HL-60/S4 (cell line): ENCODE results near the gene HK1.
"Not testable (repeated sequence)": the region's sequence is repeated elsewhere in the genome, so short reads cannot be mapped to it uniquely, and the experiment has no call there.

ENCODE experiments used
- in situ Hi-C: fragments of 300-500 bp; cut with MboI; formaldehyde crosslinking; loops from 2 replicates; pipeline ENCODE4 v1.14.3; 2022; ENCODE audit warnings: low sequenced_read_pairs

Gene HK1

DNA sequence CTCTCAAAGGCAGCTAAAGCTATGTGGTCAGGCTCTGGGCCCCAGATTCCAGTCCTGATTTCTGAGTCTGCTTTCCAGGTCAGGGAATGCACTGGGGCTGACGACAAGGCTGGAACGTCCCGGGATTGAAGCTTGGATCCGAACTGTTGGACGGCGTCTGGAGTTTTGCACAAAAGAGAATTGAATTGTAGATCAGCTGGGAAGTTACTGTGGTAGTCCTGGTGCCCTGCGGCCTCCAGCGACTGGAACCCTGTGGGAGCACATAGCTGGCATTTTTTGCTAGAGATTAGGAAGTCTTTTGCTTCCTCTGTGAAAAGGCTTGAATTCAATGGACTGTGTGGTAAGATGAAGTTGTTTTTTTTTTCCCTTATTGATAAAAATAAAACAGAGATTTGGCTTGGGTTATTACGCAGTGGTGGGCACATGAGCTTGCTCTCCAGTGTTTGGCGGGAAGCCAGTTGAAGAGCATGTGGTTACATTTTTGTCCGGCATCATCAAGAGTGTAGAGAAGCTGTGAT lies at the start of gene HK1:
TSS of gene HK1 (plus strand) at position 51 of the 518 bp plus-strand sequence.
- in situ Hi-C loops, result no loop called here

DNA sequence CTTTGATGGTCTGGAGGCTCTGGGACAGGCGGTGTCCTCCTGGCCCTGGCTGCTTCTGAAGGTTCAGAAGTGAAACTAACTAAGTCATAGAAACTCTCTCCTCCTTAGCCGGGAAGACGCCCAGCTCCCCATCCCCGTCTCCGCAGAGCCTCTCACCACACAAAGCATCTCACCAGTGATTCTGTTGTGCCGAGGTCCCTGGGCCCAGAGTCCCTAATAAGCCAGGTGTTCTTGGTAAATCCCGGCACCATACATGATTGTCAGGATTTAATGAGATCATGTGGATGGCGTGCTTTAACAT lies 48.7 kb upstream of the HK1 start:
- in situ Hi-C loops, result no loop called here

DNA sequence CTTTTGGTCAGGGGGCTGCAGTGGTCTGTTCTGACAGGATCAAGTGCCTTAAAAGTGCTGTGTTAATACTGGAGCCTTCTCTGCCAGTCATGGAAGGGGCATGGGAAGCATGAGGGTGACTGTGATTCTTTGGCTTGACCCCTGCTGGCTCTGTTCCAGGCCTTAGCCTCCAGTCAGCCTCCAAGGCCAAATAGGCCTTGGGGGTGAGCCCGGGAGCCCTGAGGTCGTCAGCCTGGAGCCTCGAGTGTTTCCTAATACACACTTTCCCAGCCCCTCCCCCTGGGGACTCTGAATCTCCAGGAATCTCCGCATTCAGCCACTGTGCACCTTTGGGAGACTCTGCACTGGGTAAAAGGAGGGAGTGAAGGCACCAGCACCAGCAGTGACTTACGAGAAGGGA lies 48.2 kb upstream of the HK1 start:
- in situ Hi-C loops, result no loop called here

DNA sequence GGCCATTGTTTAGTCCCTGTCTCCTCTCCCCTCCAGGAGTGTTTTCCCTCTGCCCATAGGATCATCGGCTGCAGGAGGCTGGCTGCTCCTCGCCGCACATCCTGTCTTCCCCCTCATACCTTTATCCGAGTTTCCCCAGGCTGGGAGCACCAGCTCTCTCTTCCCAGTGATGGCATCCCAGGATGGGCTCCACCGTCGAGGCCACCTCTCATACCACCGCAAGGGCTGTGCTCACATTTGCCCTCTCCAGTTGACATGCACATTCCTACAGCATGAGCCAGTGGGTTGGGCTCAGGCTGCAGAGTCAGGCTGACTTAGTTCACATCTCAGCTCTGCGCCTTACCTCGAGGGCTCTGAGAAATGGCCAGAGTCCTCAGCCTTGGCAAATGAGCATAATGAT lies 46.0 kb upstream of the HK1 start:
- in situ Hi-C loops, result no loop called here

DNA sequence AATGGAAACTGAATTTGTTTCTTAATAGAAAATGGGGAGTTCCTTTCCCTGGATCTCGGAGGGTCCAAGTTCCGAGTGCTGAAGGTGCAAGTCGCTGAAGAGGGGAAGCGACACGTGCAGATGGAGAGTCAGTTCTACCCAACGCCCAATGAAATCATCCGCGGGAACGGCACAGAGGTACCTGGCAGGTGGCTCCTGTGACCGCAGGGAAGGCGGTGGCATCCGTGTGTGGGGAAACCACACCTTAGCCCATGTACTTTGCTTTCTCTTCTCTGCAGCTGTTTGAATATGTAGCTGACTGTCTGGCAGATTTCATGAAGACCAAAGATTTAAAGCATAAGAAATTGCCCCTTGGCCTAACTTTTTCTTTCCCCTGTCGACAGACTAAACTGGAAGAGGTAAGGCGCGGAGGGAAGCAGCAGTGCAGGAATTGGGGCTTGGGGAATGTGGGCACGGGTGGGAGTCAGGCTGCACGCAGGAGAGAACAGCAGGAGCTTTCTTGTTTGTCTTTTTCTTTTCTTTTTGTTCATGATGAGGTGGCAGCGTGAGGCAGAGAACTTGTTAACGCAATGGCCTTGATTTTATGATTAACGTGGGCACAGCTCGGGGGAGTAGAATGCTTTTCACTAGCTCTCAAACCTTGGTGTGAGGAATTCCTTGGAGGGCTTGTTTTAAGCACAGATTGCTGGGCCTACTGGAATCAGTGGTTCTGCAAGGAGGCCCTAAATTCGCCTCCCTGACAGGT lies 45.4 kb upstream of the HK1 start:
- in situ Hi-C loops, result no loop called here

DNA sequence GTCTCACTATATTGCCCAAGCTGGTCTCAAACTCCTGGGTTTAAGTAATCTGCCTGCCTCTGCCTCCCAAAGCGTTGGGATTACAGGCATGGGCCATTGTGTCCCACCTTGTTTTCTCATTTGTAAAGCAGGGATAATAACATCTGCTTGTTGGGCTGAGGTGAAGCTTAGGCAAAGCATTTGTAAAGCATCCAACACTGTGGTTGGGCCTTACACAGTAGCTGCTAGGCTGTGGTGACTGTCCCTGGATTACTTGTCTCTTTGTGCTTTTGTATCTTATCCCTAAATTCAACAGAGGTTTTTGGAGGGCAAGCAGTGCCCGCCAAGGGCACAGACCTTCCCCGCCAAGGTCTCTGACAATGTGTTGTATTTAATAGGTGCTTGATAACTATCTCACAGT lies 43.8 kb upstream of the HK1 start:
- in situ Hi-C loops, result no loop called here

DNA sequence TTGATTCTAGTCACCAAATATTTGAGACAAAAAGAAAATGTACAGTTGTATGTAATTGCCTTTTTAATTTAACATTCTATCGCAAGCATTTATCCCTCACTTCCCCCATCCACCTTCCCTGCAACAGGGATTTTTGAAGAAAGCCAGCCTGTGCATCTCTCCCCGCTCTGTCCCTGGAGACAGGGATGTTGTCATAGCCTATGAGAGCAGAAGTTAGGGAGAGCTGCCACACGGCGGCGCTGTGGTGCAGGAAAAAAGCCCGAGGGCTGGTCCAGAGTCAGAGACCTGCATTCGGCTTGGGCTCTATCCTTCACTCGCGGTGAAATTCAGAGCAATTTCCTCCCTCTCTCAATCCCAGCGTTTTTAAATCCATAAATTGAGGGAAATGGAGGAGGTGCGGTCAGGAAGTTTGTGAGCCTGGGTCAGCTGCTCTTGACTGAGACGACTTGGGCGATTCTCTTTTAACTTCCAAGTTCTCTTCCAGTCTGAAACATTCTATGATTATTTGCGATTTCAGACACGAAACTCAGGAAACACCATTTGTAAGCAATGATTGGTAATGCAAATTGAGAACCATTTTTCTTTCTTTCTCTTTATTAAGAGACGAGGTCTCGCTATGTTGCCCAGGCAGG lies 40.7 kb upstream of the HK1 start:
- in situ Hi-C loops, result no loop called here

DNA sequence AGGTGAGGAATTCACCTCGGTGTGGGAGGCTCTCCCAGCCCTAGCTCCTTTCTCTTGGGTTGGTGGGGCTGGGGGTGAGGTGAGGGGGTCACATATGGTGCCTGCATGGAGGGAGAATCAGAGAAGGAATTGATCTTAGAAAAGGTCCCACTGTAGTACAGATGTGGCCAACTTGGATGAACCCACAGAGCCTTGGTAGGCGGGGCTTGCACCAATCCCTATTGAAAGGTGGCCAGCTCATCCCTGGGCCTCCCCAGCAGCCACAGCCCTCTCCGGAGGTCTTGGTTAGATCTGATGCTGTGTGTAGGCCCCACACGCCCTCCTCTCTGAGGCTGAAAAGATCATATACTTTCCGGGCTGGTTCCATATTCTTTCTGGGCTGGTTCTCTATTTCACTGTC lies 39.2 kb upstream of the HK1 start:
- in situ Hi-C loops, result no loop called here

DNA sequence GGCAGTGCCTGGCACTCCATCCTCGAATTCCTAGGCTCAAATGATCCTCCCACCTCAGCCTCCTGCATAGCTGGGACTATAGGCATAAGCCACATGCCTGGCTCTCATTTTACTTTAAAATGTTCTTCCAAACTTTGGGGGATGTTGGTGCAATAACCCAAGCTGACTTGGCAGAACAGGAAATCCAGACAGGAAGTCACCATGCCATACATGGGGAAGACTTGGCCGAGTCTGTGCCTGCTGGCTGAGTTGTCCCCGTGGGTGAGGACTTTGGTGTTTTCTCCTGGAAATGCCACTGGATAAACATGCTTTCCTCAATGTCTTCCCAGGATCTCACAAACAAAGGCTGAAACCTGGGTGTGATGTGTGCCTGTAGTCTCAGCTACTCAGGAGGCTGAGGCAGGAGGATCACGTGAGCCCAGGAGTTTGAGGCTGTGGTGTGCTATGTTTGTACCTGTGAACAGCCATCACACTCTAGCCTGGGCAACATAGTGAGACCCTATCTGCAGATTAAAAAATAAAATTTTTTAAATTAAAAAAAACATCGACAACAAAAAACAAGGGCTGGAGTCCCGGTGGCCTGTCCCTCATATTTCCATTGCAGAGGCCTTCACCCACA lies 38.4 kb upstream of the HK1 start:
- in situ Hi-C loops, result loop anchor here (10.0 kb wide), 1 partner anchor 275 kb away; no protein-coding TSS in a partner anchor

DNA sequence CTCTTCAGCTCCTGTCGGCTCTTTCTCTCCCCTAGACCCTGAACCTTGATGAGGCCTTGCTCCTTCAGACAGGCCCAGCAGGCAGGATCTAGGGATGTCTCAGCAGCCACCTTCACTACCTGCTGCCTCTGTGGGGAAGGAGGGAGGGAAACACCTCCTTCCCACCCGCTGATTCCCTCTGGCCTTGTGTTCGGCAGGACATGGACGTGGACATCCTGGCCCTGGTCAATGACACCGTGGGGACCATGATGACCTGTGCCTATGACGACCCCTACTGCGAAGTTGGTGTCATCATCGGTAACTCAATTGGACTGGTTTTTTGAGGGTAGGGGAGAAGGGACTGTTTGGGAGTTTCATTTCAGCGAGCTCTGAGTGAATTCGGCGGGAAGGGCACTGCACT lies 37.8 kb upstream of the HK1 start:
- in situ Hi-C loops, result loop anchor here (10.0 kb wide), 1 partner anchor 274 kb away; no protein-coding TSS in a partner anchor

DNA sequence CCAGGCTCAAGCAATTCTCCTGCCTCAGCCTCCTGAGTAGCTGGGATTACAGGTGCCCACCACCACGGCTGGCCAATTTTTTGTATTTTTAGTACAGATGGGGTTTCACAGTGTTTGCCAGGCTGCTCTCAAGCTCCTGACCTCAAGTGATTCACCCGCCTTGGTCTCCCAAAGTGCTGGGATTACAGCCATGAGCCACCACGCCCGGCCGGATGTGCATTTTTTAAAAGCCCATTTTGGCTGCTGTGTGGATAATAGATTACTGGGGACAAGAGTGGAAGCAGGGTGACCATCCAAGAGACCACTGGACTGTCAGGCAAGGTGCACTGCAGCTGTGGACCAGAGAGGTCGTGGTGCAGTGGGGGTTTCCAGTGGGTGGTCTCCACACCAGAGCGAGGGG lies 36.7 kb upstream of the HK1 start:
- in situ Hi-C loops, result loop anchor here (10.0 kb wide), 1 partner anchor 273 kb away; no protein-coding TSS in a partner anchor

DNA sequence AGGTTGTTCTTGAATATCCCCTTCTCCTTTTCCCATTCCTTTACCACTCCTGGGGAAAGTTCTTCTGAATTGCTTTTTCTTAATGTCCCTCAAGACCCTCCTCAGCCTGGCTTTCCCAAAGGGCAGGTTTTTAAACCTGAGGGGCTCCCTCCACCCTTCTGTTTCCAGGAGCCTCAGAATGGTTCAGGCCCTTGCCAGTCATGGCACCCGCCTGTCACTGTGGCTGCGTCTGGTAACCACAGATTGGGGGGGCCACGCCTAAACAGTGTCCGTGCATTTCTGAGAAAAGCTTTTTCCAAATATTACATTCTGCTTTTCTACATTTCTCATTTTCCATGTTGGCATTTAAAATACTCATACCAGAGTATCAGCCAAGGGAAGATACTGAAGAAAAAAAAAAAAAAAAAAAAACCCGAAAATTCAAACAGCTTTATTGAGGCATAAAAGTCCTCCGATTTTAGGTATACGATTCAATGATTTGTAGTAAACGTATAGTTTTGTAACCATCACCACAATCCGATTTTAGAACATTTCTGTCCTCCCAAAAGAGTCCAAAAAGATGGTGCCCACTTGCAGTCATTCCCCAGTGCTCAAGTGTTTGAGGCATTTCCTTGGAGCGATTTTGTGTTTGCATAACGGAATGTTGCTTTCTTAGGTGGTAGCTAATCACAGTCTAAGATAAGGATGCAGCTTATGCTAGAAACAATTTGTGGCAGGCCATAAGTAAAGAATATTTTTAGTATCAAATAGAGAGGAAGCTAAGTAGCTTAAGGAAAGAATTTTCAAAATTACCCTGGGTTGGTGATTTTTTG lies 36.0 kb upstream of the HK1 start:
- in situ Hi-C loops, result loop anchor here (10.0 kb wide), 1 partner anchor 273 kb away; no protein-coding TSS in a partner anchor

DNA sequence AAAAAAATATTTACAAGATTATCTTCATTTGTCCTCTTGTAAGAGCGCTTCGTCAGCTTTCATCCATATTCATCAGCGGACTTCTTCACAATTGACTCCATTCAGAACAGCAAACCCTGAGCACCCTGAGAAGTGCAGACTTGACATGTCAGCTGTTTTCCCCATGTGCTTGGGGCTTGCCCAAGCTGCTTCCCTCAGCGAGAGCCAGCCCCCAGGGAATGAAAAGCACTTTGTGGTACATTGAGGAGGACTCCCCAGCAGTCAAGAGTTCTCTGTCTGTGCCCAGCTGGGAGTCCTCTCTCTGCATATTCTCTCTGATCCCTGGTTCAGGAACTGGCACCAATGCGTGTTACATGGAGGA lies 35.5 kb upstream of the HK1 start:
- in situ Hi-C loops, result loop anchor here (10.0 kb wide), 1 partner anchor 272 kb away; no protein-coding TSS in a partner anchor

DNA sequence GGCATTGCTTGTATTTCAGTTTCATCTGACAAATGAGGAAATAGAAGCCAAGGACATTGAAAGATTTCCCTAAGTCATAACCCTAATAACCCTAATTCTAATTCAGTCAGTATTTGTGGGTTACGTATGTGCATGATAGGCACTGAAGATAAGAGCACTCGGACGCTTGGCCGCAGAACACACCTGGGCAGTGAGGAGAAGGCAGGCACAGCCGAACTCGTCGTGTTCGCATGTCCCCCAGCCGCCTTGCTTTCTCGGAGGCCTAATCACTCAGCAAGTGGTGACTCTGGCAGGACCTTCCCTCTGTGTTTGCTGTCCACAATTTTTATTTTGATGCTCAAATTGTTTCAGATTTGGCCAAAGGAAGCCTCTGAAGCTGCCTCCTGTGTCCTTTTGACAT lies 34.5 kb upstream of the HK1 start:
- in situ Hi-C loops, result loop anchor here (10.0 kb wide), 1 partner anchor 271 kb away; no protein-coding TSS in a partner anchor

DNA sequence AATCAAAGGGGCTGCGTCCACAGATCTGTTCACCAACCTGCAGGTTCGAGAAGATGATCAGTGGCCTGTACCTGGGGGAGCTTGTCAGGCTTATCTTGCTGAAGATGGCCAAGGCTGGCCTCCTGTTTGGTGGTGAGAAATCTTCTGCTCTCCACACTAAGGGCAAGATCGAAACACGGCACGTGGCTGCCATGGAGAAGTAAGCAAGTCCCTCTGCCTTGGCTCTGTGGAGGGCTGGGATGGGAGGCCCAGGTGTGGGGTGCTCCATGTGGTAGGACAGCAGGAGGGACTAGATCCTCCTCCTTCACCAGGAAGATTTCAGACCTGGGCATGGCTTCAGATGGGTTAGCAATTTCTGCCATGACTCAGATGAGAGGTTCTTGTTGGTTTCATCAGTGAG lies 32.3 kb upstream of the HK1 start:
- in situ Hi-C loops, result loop anchor here (5.0 to 10.0 kb wide), 2 partner anchors 141 to 269 kb away; no protein-coding TSS in a partner anchor

DNA sequence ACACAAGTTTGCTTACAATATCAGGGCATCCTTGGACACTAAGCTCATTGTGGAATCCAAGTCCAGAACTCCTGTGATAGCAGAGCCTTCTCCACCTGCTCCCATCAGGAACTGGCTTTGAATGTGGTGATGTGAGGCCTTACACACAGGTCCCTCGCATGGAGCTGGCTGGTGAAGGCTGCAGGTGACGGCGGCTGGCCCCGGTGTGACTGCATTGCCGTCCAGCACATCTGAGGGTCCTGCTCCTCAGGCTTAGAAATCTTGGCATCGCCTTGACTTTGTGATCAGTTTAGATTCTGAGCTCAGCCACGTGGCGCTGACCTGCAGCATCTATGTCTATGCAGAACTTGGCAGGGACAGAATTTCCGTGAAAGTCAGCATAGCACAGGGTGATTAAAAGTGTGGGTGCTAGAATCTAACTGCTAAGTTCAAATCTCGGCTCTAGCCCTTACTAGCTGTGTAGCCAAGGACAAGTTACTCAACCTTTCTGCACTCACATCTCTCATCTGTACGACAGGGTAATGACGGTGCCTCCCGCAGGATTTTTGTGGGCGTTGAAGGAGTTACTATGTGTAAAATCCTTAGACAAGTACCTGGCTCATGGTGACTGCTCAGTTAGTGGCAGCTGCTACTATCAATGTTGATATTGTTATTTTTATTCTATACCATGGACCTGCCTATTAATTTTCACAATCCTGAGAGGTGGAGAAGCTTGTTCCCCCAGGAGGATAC lies 31.5 kb upstream of the HK1 start:
- in situ Hi-C loops, result loop anchor here (5.0 to 10.0 kb wide), 2 partner anchors 141 to 268 kb away; no protein-coding TSS in a partner anchor

DNA sequence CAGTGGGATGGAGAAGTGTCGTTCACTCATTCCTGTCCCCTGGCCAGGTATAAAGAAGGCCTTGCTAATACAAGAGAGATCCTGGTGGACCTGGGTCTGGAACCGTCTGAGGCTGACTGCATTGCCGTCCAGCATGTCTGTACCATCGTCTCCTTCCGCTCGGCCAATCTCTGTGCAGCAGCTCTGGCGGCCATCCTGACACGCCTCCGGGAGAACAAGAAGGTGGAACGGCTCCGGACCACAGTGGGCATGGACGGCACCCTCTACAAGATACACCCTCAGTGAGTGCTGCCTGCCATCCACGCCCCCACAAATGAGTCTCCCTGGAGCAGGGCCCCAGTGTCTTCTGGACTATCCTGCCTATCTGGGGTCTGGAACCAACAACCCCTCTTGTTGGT lies 31.0 kb upstream of the HK1 start:
- in situ Hi-C loops, result loop anchor here (5.0 to 10.0 kb wide), 2 partner anchors 140 to 267 kb away; no protein-coding TSS in a partner anchor

DNA sequence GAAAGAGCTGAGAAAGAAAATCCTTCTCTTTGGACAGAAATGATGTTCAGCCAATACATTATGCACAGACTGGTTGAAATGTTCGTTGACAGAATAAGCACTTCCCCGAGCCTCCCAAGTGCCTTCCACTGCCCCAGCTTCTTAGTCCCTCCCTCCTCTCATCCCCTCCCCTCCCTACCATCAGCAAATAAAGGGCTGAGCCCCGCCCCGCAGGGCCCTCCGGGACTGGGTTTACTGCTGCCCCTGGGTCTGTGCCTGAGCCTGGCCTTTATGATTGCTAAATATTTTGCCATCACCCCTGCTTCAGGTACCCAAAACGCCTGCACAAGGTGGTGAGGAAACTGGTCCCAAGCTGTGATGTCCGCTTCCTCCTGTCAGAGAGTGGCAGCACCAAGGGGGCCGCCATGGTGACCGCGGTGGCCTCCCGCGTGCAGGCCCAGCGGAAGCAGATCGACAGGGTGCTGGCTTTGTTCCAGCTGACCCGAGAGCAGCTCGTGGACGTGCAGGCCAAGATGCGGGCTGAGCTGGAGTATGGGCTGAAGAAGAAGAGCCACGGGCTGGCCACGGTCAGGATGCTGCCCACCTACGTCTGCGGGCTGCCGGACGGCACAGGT lies 30.1 kb upstream of the HK1 start:
- in situ Hi-C loops, result loop anchor here (5.0 to 10.0 kb wide), 2 partner anchors 139 to 267 kb away; no protein-coding TSS in a partner anchor

DNA sequence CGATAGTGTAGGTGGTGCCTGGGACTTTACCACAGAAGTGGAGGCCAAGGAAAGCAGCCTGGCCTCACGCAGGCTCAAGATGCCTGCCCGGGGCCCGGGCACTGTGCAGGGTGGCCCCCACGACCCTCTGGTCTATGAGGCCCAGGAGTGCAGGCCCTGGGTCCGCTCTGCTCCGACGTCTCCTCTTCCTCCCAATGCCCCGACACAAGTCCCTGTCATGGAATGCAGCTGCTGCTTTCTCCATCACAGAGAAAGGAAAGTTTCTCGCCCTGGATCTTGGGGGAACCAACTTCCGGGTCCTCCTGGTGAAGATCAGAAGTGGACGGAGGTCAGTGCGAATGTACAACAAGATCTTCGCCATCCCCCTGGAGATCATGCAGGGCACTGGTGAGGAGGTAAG lies 28.3 kb upstream of the HK1 start:
- in situ Hi-C loops, result no loop called here

DNA sequence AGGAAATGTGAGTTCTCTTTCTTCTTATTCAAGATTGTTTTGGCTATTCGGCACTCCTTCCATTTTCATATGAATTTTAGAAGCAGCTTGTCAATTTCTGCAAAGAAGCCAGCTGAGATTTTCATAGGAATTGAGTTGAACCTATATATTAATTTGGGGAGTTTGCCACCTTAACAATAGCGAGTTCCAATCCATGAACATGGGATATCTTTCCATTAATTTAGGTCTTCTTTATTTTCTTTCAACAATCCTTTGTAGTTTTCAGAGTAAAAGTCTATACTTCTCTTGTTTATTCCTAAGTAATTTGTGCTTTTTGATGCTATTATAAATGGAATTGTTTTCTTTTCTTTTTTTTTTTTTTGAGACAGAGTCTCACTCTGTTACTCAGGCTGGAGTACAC lies 26.9 kb upstream of the HK1 start:
- in situ Hi-C loops, result not testable (repeated sequence)
